Astrocyte (in vitro differentiated cells and primary cell): ENCODE results near the gene DPH1.

Experiments
- CTCF ChIP-seq: IDR thresholded peaks from 2 replicates; pipeline ENCODE4 v1.5.1; 2011; ENCODE audit warnings: low read depth, mild to moderate bottlenecking, inconsistent platforms, low read length, moderate library complexity; ENCODE audit not compliant: insufficient read depth
- EZH2 ChIP-seq: IDR thresholded peaks from 2 replicates; pipeline ENCODE4 v1.6.1; 2012; ENCODE audit warnings: mild to moderate bottlenecking, low read length, inconsistent platforms; ENCODE audit not compliant: insufficient read depth

GRCh38 chr17:2084036-2084765, 54.2 kb downstream of the DPH1 start:
- no peak for TF ChIP-seq CTCF
- no peak for TF ChIP-seq EZH2
